Activated naive CD4-positive, alpha-beta T cell treated with anti-CD3 and anti-CD28 coated beads, Interleukin-2, amount 50 U/mL, for 72 hours (primary cell): Measurements from ENCODE around the gene LTC4S. TPM values are rescaled to one million over a fixed set of nuclear protein-coding genes. Genes with fewer than 3 reads are reported as not detected.
A peak's percentile ranks its signal among the peaks of the same experiment; 100 is the strongest.
"Not testable (repeated sequence)": the region's sequence is repeated elsewhere in the genome, so short reads cannot be mapped to it uniquely, and the experiment has no call there.

Experiments used
- ATAC-seq, 2 donors: fragments of 150-1000 bp; cut with Tn5 transposase; 2 replicates each; pipeline ENCODE4 v1.10.0; 2021; ENCODE audit warnings: mild to moderate bottlenecking in 2 of 2, moderate library complexity in 2 of 2
- DNase-seq, 2 donors: peaks; one replicate each; pipeline ENCODE4 v3.0.0; 2021 to 2022; ENCODE audit warnings: low spot score in 2 of 2
- H3K27ac Mint-ChIP-seq, 2 donors: one replicate each; pipeline ENCODE4 v1.8.0; 2022; ENCODE audit warnings: mild to moderate bottlenecking in 2 of 2, mixed read lengths in 2 of 2
- H3K36me3 Mint-ChIP-seq, 2 donors: one replicate each; pipeline ENCODE4 v1.8.0; 2022; ENCODE audit warnings: mixed read lengths in 2 of 2
- H3K9me3 Mint-ChIP-seq, 2 donors: one replicate each; pipeline ENCODE4 v1.8.0; 2022; ENCODE audit warnings: mixed read lengths in 2 of 2
- total RNA-seq, 2 donors: library from RNA; stranded (reverse); gene quantifications; one replicate each; pipeline ENCODE4 v1.2.3, GENCODE V29; 2022

Gene LTC4S
- total RNA-seq, 2 donors from 2014 or later = 0.52 to 1.1 TPM

- ATAC-seq = no peak
- H3K36me3 Mint-ChIP-seq = peaks cover 0 to 6% of the 10 kb centered on the region in 2 donors
- H3K9me3 Mint-ChIP-seq = no peaks in the 10 kb centered on the region
- H3K27ac Mint-ChIP-seq = no peak overlapping the region
- DNase-seq = no peak
Measured at GRCh38 chr5:179786861-179787260, 6.9 kb upstream of the LTC4S start.

- no peaks in the 10 kb centered on the region for H3K9me3 Mint-ChIP-seq
- DNase-seq (no peak), ATAC-seq (no peak)
- peak overlapping the region in 1 of 2 donors; percentile 60 for H3K27ac Mint-ChIP-seq
- H3K36me3 Mint-ChIP-seq = peaks cover 0 to 6% of the 10 kb centered on the region in 2 donors
Measured at GRCh38 chr5:179788193-179788854, 5.5 kb upstream of the LTC4S start.

GRCh38 chr5:179789278-179789677 lies 4.5 kb upstream of the LTC4S start:
- not testable (repeated sequence) for H3K9me3 Mint-ChIP-seq, H3K27ac Mint-ChIP-seq, H3K36me3 Mint-ChIP-seq, ATAC-seq, DNase-seq

- DNase-seq = no peak
- no peak for ATAC-seq
- peaks cover 0 to 6% of the 10 kb centered on the region in 2 donors for H3K36me3 Mint-ChIP-seq
- no peak overlapping the region for H3K27ac Mint-ChIP-seq
- H3K9me3 Mint-ChIP-seq = no peaks in the 10 kb centered on the region
Measured at GRCh38 chr5:179791881-179792611, 1.7 kb upstream of the LTC4S start.

- no peak for DNase-seq
- H3K27ac Mint-ChIP-seq = no peak overlapping the region
Measured at GRCh38 chr5:179792612-179793467, 946 bp upstream of the LTC4S start.

GRCh38 chr5:179794171-179794570 lies 385 bp downstream of the LTC4S start:
- no peak overlapping the region for H3K27ac Mint-ChIP-seq
- ATAC-seq (no peak), DNase-seq (no peak)
- H3K36me3 Mint-ChIP-seq = peaks cover 0 to 5% of the 10 kb centered on the region in 2 donors
- no peaks in the 10 kb centered on the region for H3K9me3 Mint-ChIP-seq

More at GRCh38 chr5:179792612-179793467, 946 bp upstream of the LTC4S start:
- no peak for ATAC-seq
- H3K9me3 Mint-ChIP-seq = no peaks in the 10 kb centered on the region
- peaks cover 0 to 6% of the 10 kb centered on the region in 2 donors for H3K36me3 Mint-ChIP-seq

- Mint-ChIP-seq H3K36me3 (peaks cover 0 to under 1% of the 10 kb centered on the region in 2 donors), H3K9me3 (no peaks in the 10 kb centered on the region), H3K27ac (no peak overlapping the region)
- ATAC-seq = no peak
- DNase-seq = no peak
Measured at GRCh38 chr5:179794575-179794974, 789 bp downstream of the LTC4S start.

- ATAC-seq (peak in 1 of 2 donors; percentile 2), DNase-seq (no peak)
- Mint-ChIP-seq H3K36me3 (no peaks in the 10 kb centered on the region), H3K9me3 (no peaks in the 10 kb centered on the region), H3K27ac (no peak overlapping the region)
Measured at GRCh38 chr5:179795049-179795862, 1.5 kb downstream of the LTC4S start.

- H3K27ac Mint-ChIP-seq = no peak overlapping the region
- peak; percentile 72 to 85 for DNase-seq
- peak; percentile 72 to 81 for ATAC-seq
- H3K36me3 Mint-ChIP-seq = no peaks in the 10 kb centered on the region
- no peaks in the 10 kb centered on the region for H3K9me3 Mint-ChIP-seq
Measured at GRCh38 chr5:179795863-179796833, 2.4 kb downstream of the LTC4S start.

GRCh38 chr5:179796877-179797608 lies 3.3 kb downstream of the LTC4S start:
- H3K9me3 Mint-ChIP-seq = no peaks in the 10 kb centered on the region
- ATAC-seq (no peak), DNase-seq (no peak)
- H3K36me3 Mint-ChIP-seq = peaks cover 0 to 6% of the 10 kb centered on the region in 2 donors
- H3K27ac Mint-ChIP-seq = no peak overlapping the region

GRCh38 chr5:179797741-179798140 lies 4.0 kb downstream of the LTC4S start:
- H3K27ac Mint-ChIP-seq = no peak overlapping the region
- ATAC-seq (no peak), DNase-seq (no peak)
- no peaks in the 10 kb centered on the region for H3K9me3 Mint-ChIP-seq
- H3K36me3 Mint-ChIP-seq = peaks cover 0 to 6% of the 10 kb centered on the region in 2 donors

GRCh38 chr5:179798144-179798770 lies 4.5 kb downstream of the LTC4S start:
- Mint-ChIP-seq H3K27ac (no peak overlapping the region), H3K9me3 (no peaks in the 10 kb centered on the region), H3K36me3 (peaks cover 0 to 6% of the 10 kb centered on the region in 2 donors)
- ATAC-seq (no peak), DNase-seq (no peak)

- Mint-ChIP-seq H3K27ac (peak overlapping the region in 1 of 2 donors; percentile 53), H3K9me3 (no peaks in the 10 kb centered on the region), H3K36me3 (peaks cover 0 to 6% of the 10 kb centered on the region in 2 donors)
- ATAC-seq (no peak), DNase-seq (peak in 1 of 2 donors; percentile 54)
Measured at GRCh38 chr5:179798771-179799643, 5.2 kb downstream of the LTC4S start.
